Measurements from ENCODE around the gene MYD88. TPM values are rescaled to one million over a fixed set of nuclear protein-coding genes. Genes with fewer than 3 reads are reported as not detected.
A peak's percentile ranks its signal among the peaks of the same experiment; 100 is the strongest.

MYD88 gene
- total RNA-seq, 1 donor from 2014 or later = 6.9 TPM

DNA sequence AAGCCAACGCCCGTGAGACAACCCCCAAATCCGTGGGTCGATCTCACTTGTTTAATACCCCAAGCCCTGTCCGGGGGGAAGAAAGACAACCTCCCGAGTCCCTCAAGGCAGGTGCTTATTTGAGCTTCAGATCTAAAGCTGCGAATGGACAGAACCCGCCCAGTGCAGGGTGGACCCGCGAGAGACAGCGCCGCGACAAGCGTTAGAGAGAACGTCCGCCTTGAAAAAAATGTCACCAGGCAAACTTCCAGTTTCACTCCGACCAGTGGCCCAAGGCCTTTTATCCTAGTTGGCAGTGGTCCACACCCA lies 26.1 kb downstream of the MYD88 start:
- no peaks in the 10 kb centered on the region for H3K27me3 ChIP-seq (ENCODE audit: low read depth)
- H3K4me1 ChIP-seq = peaks cover 46% of the 10 kb centered on the region
- peak overlapping the region; percentile 95 for H3K27ac ChIP-seq (replicated peaks)
- no peak for DNase-seq
- no peaks in the 10 kb centered on the region for H3K36me3 ChIP-seq
- TF ChIP-seq CTCF (IDR thresholded peaks at IDR 0.05; ENCODE audit: borderline replicate concordance) = no peak
- no peaks in the 10 kb centered on the region for H3K9me3 ChIP-seq (replicated peaks)
- intact Hi-C loops (cut with micrococcal nuclease) = no loop called here
- H3K4me3 ChIP-seq = peak overlapping the region; percentile 100

DNA sequence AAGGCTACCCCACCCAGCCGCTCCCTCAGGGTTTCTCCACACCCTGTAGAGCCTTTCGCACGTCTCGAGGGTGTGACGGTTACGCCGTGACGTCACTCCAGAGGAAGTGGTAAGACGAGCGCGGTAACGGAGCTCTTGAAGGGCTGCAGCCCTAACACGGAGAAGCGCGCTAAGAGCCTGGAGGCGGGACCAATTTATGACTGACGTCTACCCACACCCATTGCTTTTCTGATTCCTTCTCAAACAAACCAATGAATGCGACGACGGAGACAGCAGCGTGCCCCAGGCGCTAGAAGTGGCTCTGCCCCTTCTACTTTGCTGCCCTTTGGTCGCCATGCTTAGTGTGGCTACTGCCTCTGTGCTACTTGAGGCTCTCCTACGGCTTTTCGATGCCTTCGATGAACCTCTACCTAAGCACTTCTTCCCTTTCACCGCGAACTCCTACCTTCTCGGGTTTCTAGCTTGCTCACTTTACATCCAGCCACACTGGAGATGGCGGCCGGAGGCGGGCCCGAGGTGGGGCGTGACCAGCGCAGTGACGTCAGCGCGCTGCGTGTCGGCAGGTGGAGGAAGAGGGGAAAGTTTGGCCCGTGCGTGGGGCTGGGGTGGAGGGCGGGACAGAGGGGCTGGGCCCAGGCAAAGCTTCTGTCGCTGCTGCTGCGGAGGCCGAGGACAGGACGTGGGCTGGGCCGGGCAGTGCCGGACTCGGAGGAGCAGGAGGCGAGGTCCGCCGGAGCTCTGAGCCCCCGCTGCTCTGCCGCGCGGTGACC lies 26.7 kb downstream of the MYD88 start, which contains the start of gene OXSR1:
OXSR1 (plus strand) TSS at position 586 of the 770 bp plus-strand sequence. CDS start 340 bp downstream, outside the sequence.
- TF ChIP-seq CTCF (IDR thresholded peaks at IDR 0.05; ENCODE audit: borderline replicate concordance) = no peak

DNA sequence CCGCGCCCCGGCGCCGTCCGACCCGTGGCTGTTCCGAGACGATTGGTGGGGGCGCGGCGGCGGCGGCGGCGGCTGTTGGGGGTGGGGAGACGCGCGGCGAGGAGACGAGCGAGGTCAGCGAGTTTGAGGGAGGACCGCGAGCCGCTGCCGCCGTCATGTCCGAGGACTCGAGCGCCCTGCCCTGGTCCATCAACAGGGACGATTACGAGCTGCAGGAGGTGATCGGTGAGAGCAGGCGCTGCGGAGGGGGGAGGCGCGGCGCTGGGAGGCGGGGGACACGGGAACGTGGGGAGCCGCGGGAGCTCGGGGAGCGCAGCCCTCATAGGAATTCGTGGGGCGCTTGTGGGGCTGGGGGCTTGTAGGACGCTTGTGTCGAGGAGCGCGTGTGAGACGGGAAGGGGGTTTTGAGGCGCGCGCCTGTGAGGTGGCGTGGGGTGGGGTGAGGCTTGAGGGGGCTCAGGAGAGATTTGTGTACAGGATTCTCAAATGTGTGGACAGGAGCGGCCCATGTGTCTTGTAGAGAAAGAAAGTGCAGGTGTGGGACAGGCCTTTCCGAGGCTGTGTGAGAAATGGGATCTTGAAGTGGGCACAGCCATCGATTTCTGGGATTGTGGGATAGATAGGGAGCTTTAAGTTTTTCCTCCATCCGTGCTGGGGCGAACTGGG lies 27.4 kb downstream of the MYD88 start:
- TF ChIP-seq CTCF (IDR thresholded peaks at IDR 0.05; ENCODE audit: borderline replicate concordance) = no peak
- H3K4me1 ChIP-seq = peaks cover 49% of the 10 kb centered on the region

More for the DNA sequence above, 26.7 kb downstream of the MYD88 start, which contains the start of gene OXSR1:
- H3K36me3 ChIP-seq = no peaks in the 10 kb centered on the region
- no peaks in the 10 kb centered on the region for H3K9me3 ChIP-seq (replicated peaks)
- H3K4me1 ChIP-seq = peaks cover 46% of the 10 kb centered on the region
- intact Hi-C loops (cut with micrococcal nuclease) = no loop called here
- H3K27ac ChIP-seq (replicated peaks) = peak within 1 kb of the TSS; percentile 95
- H3K27me3 ChIP-seq (ENCODE audit: low read depth) = no peaks in the 10 kb centered on the region
- peak within 1 kb of the TSS; percentile 100 for H3K4me3 ChIP-seq
- peak; percentile 99 for DNase-seq

GRCh38 chr3:38167591-38167990 lies 29.1 kb downstream of the MYD88 start:
- Histone ChIP-seq H3K36me3 (no peaks in the 10 kb centered on the region), H3K4me1 (peaks cover 49% of the 10 kb centered on the region), H3K27me3 (ENCODE audit: low read depth) (no peaks in the 10 kb centered on the region), H3K9me3 (replicated peaks) (no peaks in the 10 kb centered on the region), H3K4me3 (no peak overlapping the region), H3K27ac (replicated peaks) (no peak overlapping the region)
- no peak for TF ChIP-seq CTCF (IDR thresholded peaks at IDR 0.05; ENCODE audit: borderline replicate concordance)
- DNase-seq = no peak
- intact Hi-C loops (cut with micrococcal nuclease) = no loop called here

More for the DNA sequence above, 27.4 kb downstream of the MYD88 start:
- intact Hi-C loops (cut with micrococcal nuclease) = no loop called here
- Histone ChIP-seq H3K27me3 (ENCODE audit: low read depth) (no peaks in the 10 kb centered on the region), H3K36me3 (no peaks in the 10 kb centered on the region), H3K27ac (replicated peaks) (peak overlapping the region; percentile 95), H3K4me3 (peak overlapping the region; percentile 100), H3K9me3 (replicated peaks) (no peaks in the 10 kb centered on the region)
- DNase-seq = no peak

GRCh38 chr3:38168151-38169026 lies 29.9 kb downstream of the MYD88 start:
- no peak overlapping the region for H3K4me3 ChIP-seq
- TF ChIP-seq CTCF (IDR thresholded peaks at IDR 0.05; ENCODE audit: borderline replicate concordance) = no peak
- intact Hi-C loops (cut with micrococcal nuclease) = no loop called here
- H3K9me3 ChIP-seq (replicated peaks) = no peaks in the 10 kb centered on the region
- no peak overlapping the region for H3K27ac ChIP-seq (replicated peaks)
- H3K4me1 ChIP-seq = peaks cover 57% of the 10 kb centered on the region
- H3K36me3 ChIP-seq = no peaks in the 10 kb centered on the region
- no peak for DNase-seq
- H3K27me3 ChIP-seq (ENCODE audit: low read depth) = no peaks in the 10 kb centered on the region
